GM19035 (cell line): ENCODE measurements around the gene LRRC61.
A peak's percentile ranks its signal among the peaks of the same experiment; 100 is the strongest.

Experiments
- ATAC-seq: cut with Tn5 transposase; IDR thresholded peaks from one replicate; pipeline ENCODE4 v1.9.1; 2021; ENCODE audit not compliant: unreplicated experiment

The LRRC61 gene

GRCh38 chr7:150346922-150347321 lies 23.8 kb downstream of the LRRC61 start:
- no peak for ATAC-seq

- ATAC-seq = no peak
Observed at GRCh38 chr7:150351587-150352194, 28.5 kb downstream of the LRRC61 start.

- ATAC-seq = no peak
Observed at GRCh38 chr7:150355666-150356059, 32.5 kb downstream of the LRRC61 start.

DNA sequence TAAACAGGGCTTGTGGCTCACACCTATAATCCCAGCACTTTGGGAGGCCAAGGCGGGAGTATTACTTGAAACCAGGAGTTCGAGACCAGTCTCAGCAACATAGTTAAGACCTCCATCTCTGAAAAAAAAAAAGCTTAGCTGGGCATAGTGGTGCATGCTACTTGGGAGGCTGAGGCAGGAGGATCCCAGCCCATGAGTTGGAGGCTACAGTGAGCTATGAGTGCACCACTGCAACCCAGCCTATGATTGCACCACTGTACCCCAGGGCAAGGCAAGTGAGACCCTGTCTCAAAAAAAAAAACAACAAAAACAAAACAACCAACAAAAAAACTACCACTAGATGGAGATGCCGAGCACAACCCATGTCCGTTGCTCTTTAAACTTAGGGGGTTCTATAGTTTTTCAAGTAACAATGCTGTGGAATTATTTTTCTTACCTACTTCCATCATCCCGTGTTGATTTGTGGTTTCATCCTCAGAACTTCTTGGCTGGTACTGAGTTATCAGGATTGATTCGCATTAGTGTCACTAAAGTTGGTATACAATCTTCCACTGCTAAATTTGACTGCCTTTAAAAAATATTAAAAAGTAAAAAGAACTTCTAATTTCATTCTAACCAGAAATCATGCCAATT lies 33.2 kb downstream of the LRRC61 start:
- ATAC-seq = no peak

GRCh38 chr7:150357270-150357669 lies 34.1 kb downstream of the LRRC61 start:
- ATAC-seq = no peak

GRCh38 chr7:150357771-150358427 lies 34.7 kb downstream of the LRRC61 start:
- no peak for ATAC-seq

DNA sequence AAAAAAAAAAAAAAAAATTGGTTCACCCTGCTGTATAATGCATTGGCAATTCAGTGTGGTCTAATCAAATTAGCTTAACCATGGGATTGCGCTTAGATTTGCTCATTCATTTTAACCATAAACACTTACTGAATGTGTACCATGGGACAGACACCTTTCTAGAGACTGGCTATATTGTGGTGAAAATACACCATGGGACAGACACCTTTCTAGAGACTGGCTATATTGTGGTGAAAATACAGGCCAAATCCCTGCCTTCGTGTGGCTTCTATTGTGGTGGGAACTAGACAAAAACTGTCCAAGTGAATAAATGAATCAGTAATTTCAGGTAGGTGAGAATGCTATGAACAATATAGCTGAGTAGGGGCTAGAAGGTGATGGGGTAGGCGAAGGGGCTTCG lies 35.3 kb downstream of the LRRC61 start:
- ATAC-seq = no peak

GRCh38 chr7:150358988-150359621 lies 36.0 kb downstream of the LRRC61 start:
- no peak for ATAC-seq

DNA sequence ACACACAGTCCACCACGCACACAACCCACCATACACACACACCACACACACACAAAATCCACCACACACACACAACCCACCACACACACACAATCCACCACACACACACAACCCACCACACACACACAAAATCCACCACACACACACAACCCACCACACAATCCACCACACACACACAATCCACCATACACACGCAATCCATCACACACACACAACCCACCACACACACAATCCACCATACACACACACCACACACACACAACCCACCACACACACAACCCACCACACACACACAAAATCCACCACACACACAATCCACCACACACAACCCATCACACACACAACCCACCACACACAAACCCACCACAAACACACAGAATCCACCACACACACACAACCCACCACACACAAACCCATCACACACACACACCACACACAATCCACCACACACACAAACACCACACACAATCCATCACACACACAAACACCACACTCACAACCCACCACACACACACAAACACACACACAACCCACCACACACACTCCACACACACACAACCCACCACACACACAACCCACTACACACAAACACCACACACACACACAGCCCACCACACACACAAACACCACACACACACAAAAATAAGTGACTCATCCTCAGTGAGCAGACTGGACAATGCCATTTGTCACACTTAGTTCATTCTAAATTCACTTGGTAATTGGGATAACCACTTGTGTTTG lies 36.6 kb downstream of the LRRC61 start:
- ATAC-seq = no peak

GRCh38 chr7:150360363-150361058 lies 37.4 kb downstream of the LRRC61 start:
- ATAC-seq = no peak

DNA sequence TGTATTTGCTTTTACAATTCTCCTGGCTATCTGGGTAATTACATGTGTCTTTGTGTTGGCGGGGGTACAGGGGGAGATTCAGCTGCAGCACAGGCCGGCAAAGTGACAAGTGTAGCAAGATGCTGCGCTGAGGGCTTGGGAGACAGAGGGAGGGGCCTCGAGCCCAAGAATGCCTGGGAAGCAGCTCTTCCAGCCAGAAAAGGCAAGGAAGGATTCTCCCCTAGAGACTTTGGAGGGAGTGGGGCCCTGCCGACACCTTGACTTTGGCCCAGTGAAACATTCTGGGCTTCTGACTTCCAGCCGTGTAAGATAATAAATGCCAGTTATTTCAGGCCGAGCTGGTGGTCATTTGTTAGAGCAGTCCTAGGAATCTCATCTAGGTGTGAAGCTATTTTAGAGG lies 38.2 kb downstream of the LRRC61 start:
- ATAC-seq = no peak

DNA sequence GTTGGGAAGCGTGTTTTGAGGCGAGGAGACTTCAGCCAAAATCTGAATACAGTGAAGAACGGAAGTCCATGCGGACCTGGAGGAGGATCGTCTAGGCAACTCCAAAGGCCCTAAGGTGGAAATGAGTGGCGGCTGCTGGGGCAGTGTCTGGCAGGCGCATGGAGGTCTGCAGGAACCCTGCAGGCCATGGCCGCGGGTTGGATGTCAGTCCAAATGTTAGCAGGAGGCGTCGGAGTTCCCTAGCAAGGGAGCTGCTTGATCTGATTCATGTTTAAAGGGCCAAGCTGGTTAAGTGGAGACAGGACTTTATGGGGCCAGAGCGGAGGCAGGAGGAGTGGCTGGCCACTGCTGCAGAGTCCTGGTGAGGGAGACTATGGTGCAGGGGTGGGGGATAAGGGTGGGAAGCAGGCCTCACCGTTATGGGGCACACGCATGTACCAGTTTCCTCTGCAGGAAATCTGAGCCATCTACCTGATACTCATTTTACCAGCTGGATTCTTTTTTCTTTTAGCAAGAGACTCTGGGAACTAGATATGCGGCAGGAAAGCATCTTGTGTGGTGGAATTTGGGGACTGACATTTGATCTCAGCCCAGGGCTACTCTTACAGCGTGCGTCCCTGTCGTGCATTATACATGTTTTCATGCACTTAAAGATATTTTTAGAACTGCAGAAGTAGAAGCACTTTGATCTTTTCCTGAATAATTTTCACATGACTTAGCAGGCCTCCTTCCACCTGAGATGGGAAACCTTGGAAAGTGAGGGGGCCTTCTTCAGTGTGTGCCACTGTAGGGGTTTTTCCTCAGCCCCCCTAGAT lies 38.9 kb downstream of the LRRC61 start:
- ATAC-seq = no peak

DNA sequence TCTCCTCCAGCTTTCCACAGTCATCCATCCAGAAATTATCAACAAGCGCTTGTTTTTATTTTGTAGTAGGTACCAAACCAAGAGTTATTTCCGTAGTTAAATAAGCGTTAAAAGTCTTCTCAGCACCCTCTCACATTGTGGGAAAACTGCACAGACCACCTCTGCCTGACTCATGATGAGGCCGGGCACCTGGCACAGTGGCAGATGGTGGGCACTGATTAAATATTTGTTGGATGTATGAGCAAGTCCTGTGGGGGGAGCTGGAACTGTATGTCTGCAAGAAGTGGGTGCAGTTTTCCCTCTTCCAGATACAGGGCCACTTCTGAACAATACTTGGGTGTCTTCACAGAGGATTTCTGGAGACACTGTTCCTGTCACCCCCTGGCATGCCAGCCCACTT lies 40.2 kb downstream of the LRRC61 start:
- no peak for ATAC-seq

GRCh38 chr7:150363872-150364271 lies 40.7 kb downstream of the LRRC61 start:
- no peak for ATAC-seq

GRCh38 chr7:150365194-150365593 lies 42.0 kb downstream of the LRRC61 start:
- no peak for ATAC-seq

DNA sequence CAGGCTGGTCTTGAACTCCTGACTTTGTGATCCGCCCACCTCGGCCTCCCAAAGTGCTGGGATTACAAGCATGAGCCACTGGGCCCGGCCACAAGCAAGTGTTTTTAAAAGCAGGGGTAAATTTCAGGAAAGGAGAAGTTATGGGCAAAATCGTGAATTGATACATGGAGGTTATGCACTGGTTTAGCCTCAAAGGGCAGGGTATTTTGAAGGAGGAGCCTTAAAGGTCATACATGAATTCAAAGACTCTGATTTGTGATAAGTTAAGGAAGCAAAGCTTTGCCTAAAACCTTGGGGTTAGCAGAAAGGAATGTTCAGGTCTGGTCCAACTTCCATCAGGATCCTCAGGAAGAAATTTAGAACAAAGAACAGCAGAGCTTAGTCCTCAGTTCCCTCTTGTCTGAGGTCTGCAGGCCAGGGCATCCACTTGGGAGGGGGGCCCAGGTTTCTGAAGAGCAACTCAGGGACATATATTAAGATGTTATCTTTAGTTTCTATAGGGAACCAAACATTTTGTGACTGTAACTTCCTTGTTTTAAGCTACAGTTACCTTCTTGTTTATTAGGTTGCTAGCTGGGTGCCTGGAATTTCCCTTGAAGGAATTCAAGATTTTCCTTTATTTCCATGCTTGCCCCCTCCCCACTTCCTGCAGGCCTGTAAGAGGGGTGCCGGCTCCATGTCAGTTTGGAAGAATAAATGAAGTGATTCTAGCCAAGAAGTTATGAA lies 42.7 kb downstream of the LRRC61 start:
- ATAC-seq = no peak

DNA sequence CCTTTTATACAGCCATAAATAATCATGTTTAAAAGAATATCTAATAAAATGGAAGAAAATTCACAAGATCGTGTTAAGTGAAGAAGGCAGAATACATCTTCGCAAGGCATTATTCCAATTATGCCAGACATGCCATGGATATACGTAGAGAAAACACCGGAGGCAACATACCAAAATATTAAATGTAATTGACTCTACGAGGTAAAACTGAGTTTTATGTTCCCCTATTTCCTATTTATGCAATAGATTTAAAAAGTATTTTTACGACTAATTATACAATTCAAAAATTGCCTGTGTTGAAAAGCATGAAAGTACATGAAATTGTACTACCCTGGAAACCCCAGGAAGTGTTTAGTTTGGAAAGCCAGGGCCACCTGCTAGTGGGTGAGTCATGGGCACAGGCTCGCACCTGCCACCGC lies 44.5 kb downstream of the LRRC61 start:
- no peak for ATAC-seq

- peak; percentile 54 for ATAC-seq
Observed at GRCh38 chr7:150368096-150368883, 45.1 kb downstream of the LRRC61 start, which contains the start of gene REPIN1. Gene REPIN1, plus strand, starts transcription at chr7:150368822. Its CDS starts 890 bp downstream, at chr7:150369712.
